ENCODE results near the gene BNIP3.

Gene BNIP3

GRCh38 chr10:131929122-131929845, 52.4 kb downstream of the BNIP3 start:
- DNase-seq (ENCODE audit: extremely low read depth, insufficient read length) = no peak
- Histone ChIP-seq H3K27me3 (replicated peaks; ENCODE audit: control insufficient read depth, insufficient read depth, low read length) (no peaks in the 10 kb centered on the region), H3K36me3 (ENCODE audit: control insufficient read depth, insufficient read depth, low read length) (no peaks in the 10 kb centered on the region), H3K4me3 (replicated peaks; ENCODE audit: low read depth, low read length) (no peak overlapping the region; the same call in 1 of the 2 replicates)
- TF ChIP-seq CTCF (IDR thresholded peaks at IDR 0.05; ENCODE audit: insufficient read depth, low read length, poor library complexity, severe bottlenecking) = no peak

- Histone ChIP-seq H3K36me3 (ENCODE audit: control insufficient read depth, insufficient read depth, low read length) (no peaks in the 10 kb centered on the region), H3K4me3 (replicated peaks; ENCODE audit: low read depth, low read length) (peak overlapping the region; percentile 36), H3K27me3 (replicated peaks; ENCODE audit: control insufficient read depth, insufficient read depth, low read length) (no peaks in the 10 kb centered on the region)
- TF ChIP-seq CTCF (IDR thresholded peaks at IDR 0.05; ENCODE audit: insufficient read depth, low read length, poor library complexity, severe bottlenecking) = no peak
- peak; percentile 49 for DNase-seq (ENCODE audit: extremely low read depth, insufficient read length)
Observed at GRCh38 chr10:131928248-131929095, 53.3 kb downstream of the BNIP3 start.

GRCh38 chr10:131926743-131927595, 54.8 kb downstream of the BNIP3 start:
- DNase-seq (ENCODE audit: extremely low read depth, insufficient read length) = no peak
- no peaks in the 10 kb centered on the region for H3K36me3 ChIP-seq (ENCODE audit: control insufficient read depth, insufficient read depth, low read length)
- no peaks in the 10 kb centered on the region for H3K27me3 ChIP-seq (replicated peaks; ENCODE audit: control insufficient read depth, insufficient read depth, low read length)
- TF ChIP-seq CTCF (IDR thresholded peaks at IDR 0.05; ENCODE audit: insufficient read depth, low read length, poor library complexity, severe bottlenecking) = no peak
- H3K4me3 ChIP-seq (replicated peaks; ENCODE audit: low read depth, low read length) = no peak overlapping the region

- DNase-seq (ENCODE audit: extremely low read depth, insufficient read length) = no peak
- H3K36me3 ChIP-seq (ENCODE audit: control insufficient read depth, insufficient read depth, low read length) = no peaks in the 10 kb centered on the region
- TF ChIP-seq CTCF (IDR thresholded peaks at IDR 0.05; ENCODE audit: insufficient read depth, low read length, poor library complexity, severe bottlenecking) = no peak
- H3K4me3 ChIP-seq (replicated peaks; ENCODE audit: low read depth, low read length) = no peak overlapping the region
- no peaks in the 10 kb centered on the region for H3K27me3 ChIP-seq (replicated peaks; ENCODE audit: control insufficient read depth, insufficient read depth, low read length)
Observed at GRCh38 chr10:131926253-131926652, 55.5 kb downstream of the BNIP3 start.

DNA sequence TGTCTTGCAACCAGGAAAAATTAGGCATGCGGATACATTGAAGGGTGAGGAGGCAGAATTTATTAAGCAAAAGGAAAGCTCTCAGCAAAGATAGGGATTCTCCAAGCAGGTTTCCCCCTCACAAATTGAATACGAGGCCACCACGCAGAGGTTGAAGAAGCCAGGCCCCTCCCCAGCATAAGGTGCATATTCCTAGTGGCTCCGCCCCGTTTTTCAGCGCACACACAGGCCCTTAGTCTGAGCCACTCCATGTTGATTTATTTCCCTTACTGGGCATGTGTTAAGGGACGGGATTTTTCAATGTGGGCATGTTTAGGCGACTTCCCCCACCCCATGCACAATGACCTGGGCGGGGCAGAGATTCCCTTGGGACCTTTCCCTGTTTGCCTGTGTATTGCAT, 56.0 kb downstream of the BNIP3 start:
- H3K36me3 ChIP-seq (ENCODE audit: control insufficient read depth, insufficient read depth, low read length) = no peaks in the 10 kb centered on the region
- no peak overlapping the region for H3K4me3 ChIP-seq (replicated peaks; ENCODE audit: low read depth, low read length)
- H3K27me3 ChIP-seq (replicated peaks; ENCODE audit: control insufficient read depth, insufficient read depth, low read length) = no peaks in the 10 kb centered on the region
- DNase-seq (ENCODE audit: extremely low read depth, insufficient read length) = no peak
- no peak for TF ChIP-seq CTCF (IDR thresholded peaks at IDR 0.05; ENCODE audit: insufficient read depth, low read length, poor library complexity, severe bottlenecking)

Measured in GM06990 (cell line).